H1 (cell line): ENCODE data around the gene PARG. TPM values are rescaled to one million over a fixed set of nuclear protein-coding genes. Genes with fewer than 3 reads are reported as not detected.

Source experiments
- CTCF ChIA-PET: fragments of 300-600 bp; sonication (Branson Sonifier 250); formaldehyde crosslinking; loops from one replicate; lab custom pipeline; 2021; ENCODE audit not compliant: partially characterized antibody; lab: Charles Lee
- POLR2A ChIA-PET: fragments of 300-600 bp; sonication (Branson Sonifier 250); formaldehyde crosslinking; loops from one replicate; lab custom pipeline; 2021; ENCODE audit warnings: inconsistent platforms; ENCODE audit not compliant: partially characterized antibody; lab: Charles Lee
- DNase-seq, 2 experiments: peaks; one replicate each; pipeline versions ENCODE4 v3.0.0 to v3.0.0-alpha.2; 2010 to 2022; ENCODE audit warnings: low spot score in 2 of 2, low read depth in 1 of 2, mixed read lengths in 1 of 2
- FAIRE-seq: peaks from 2 replicates; lab custom pipeline; 2011; peaks lifted over from hg19 to GRCh38; lab: Jason Lieb, UNC
- H2AFZ ChIP-seq: 2 replicates; pipeline ENCODE4 v1.8.1; 2012; ENCODE audit warnings: low read length, inconsistent platforms
- H2AK5ac ChIP-seq: 2 replicates; pipeline ENCODE4 v1.6.1; 2013; ENCODE audit warnings: low read depth, low read length
- H2BK120ac ChIP-seq: replicated peaks from 2 replicates; pipeline ENCODE3; 2013; ENCODE audit warnings: low read depth, low read length, inconsistent platforms
- H2BK12ac ChIP-seq: 2 replicates; pipeline ENCODE4 v1.6.1; 2013; ENCODE audit warnings: low read depth, low read length
- H2BK15ac ChIP-seq: 2 replicates; pipeline ENCODE4 v1.6.1; 2013; ENCODE audit warnings: low read length
- H2BK20ac ChIP-seq: 2 replicates; pipeline ENCODE4 v1.6.1; 2013; ENCODE audit warnings: low read length
- H2BK5ac ChIP-seq: 2 replicates; pipeline ENCODE4 v1.6.1; 2013; ENCODE audit warnings: low read depth, low read length
- H3K14ac ChIP-seq: 2 replicates; pipeline ENCODE4 v1.6.1; 2013; ENCODE audit warnings: inconsistent platforms; ENCODE audit not compliant: insufficient read length
- H3K18ac ChIP-seq: 2 replicates; pipeline ENCODE4 v1.6.1; 2013; ENCODE audit warnings: low read length; ENCODE audit errors: extremely low read depth
- H3K23ac ChIP-seq: 2 replicates; pipeline ENCODE4 v1.6.1; 2013; ENCODE audit warnings: inconsistent platforms; ENCODE audit not compliant: insufficient read length
- H3K23me2 ChIP-seq: 2 replicates; pipeline ENCODE4 v1.6.1; 2013; ENCODE audit warnings: low read depth, low read length
- H3K27ac ChIP-seq: 2 replicates; pipeline ENCODE4 v1.6.1; 2011; ENCODE audit warnings: low read depth, low read length, inconsistent platforms
- H3K27me3 ChIP-seq, 4 experiments: replicated peaks in 1 of 4; 1 replicate in 1 of 4; 2 replicates in 3 of 4; pipeline versions ENCODE4 v1.6.1 to v1.8.1; 2011 to 2013; ENCODE audit warnings: low read length in 3 of 4, mild to moderate bottlenecking in 3 of 4, inconsistent platforms in 2 of 4, mixed read lengths in 2 of 4, moderate library complexity in 1 of 4; ENCODE audit not compliant: control insufficient read depth in 3 of 4, insufficient read depth in 3 of 4; ENCODE audit errors: extremely low read depth in 1 of 4
- H3K36me3 ChIP-seq, 4 experiments: 2 replicates each; pipeline versions ENCODE4 v1.6.1 to v1.8.1; 2011 to 2013; ENCODE audit warnings: mild to moderate bottlenecking in 4 of 4, low read length in 3 of 4, moderate library complexity in 2 of 4, control low read depth in 1 of 4, inconsistent platforms in 1 of 4; ENCODE audit not compliant: insufficient read depth in 4 of 4, control insufficient read depth in 2 of 4
- H3K4ac ChIP-seq: replicated peaks from 2 replicates; pipeline ENCODE3; 2013; ENCODE audit warnings: low read length, low read depth, mixed read lengths, inconsistent platforms; ENCODE audit not compliant: insufficient read length
- H3K4me1 ChIP-seq, 4 experiments: replicated peaks in 1 of 4; 1 replicate in 1 of 4; 2 replicates in 3 of 4; pipeline versions ENCODE4 v1.6.1 to v1.8.1; 2011 to 2013; ENCODE audit warnings: low read length in 3 of 4, inconsistent platforms in 2 of 4, mixed read lengths in 1 of 4; ENCODE audit not compliant: insufficient read depth in 4 of 4, control insufficient read depth in 3 of 4
- H3K4me2 ChIP-seq, 2 experiments: 2 replicates each; pipeline versions ENCODE4 v1.6.1 to v1.8.1; 2011 to 2013; ENCODE audit warnings: low read depth in 2 of 2, low read length in 2 of 2, control low read depth in 1 of 2, inconsistent platforms in 1 of 2, mild to moderate bottlenecking in 1 of 2; ENCODE audit not compliant: insufficient read depth in 1 of 2
- H3K4me3 ChIP-seq, 4 experiments: fragments of 200-600, 300-600 bp in 1 of 4; sonication (generic), shearing (Covaris generic), sonication (Bioruptor Twin) in 1 of 4; 2 replicates each; pipeline versions ENCODE4 v1.5.1 to v1.8.1; 2011 to 2016; ENCODE audit warnings: low read length in 4 of 4, low read depth in 3 of 4, control low read depth in 2 of 4, inconsistent platforms in 2 of 4, mild to moderate bottlenecking in 2 of 4, mixed read lengths in 1 of 4, moderate library complexity in 1 of 4; ENCODE audit not compliant: insufficient read depth in 2 of 4; ENCODE audit errors: extremely low read depth in 1 of 4
- H3K56ac ChIP-seq: replicated peaks from 2 replicates; pipeline ENCODE3; 2013; ENCODE audit warnings: low read depth, mild to moderate bottlenecking, mixed read lengths, low read length, inconsistent platforms; ENCODE audit not compliant: insufficient read length
- H3K79me1 ChIP-seq: 2 replicates; pipeline ENCODE4 v1.6.1; 2013; ENCODE audit warnings: low read depth, low read length, control low read depth
- H3K79me2 ChIP-seq, 2 experiments: 2 replicates each; pipeline versions ENCODE4 v1.6.1 to v1.8.1; 2012 to 2013; ENCODE audit warnings: low read length in 2 of 2, mild to moderate bottlenecking in 2 of 2, inconsistent platforms in 1 of 2; ENCODE audit not compliant: insufficient read depth in 2 of 2, control insufficient read depth in 1 of 2
- H3K9ac ChIP-seq, 4 experiments: replicated peaks in 1 of 4; 1 replicate in 1 of 4; 2 replicates in 3 of 4; pipeline versions ENCODE4 v1.6.1 to v1.8.1; 2011 to 2013; ENCODE audit warnings: low read depth in 3 of 4, low read length in 3 of 4, control low read depth in 2 of 4, mild to moderate bottlenecking in 2 of 4, moderate library complexity in 2 of 4, inconsistent platforms in 1 of 4; ENCODE audit errors: extremely low read depth in 1 of 4
- H3K9me3 ChIP-seq, 2 experiments: 2 replicates each; pipeline versions ENCODE4 v1.6.1 to v1.8.1; 2012 to 2013; ENCODE audit warnings: mild to moderate bottlenecking in 2 of 2, moderate library complexity in 2 of 2, control low read depth in 1 of 2, inconsistent platforms in 1 of 2, low read depth in 1 of 2, low read length in 1 of 2, mixed read lengths in 1 of 2; ENCODE audit not compliant: insufficient read depth in 2 of 2
- H4K20me1 ChIP-seq, 2 experiments: replicated peaks in 1 of 2; 2 replicates each; pipeline versions ENCODE3 to v1.8.1; 2011 to 2013; ENCODE audit warnings: inconsistent platforms in 2 of 2, low read length in 2 of 2, mild to moderate bottlenecking in 1 of 2; ENCODE audit not compliant: insufficient read depth in 2 of 2, control insufficient read depth in 1 of 2
- H4K5ac ChIP-seq: 2 replicates; pipeline ENCODE4 v1.6.1; 2013; ENCODE audit warnings: low read length, low read depth, mixed read lengths, inconsistent platforms; ENCODE audit not compliant: insufficient read length
- H4K8ac ChIP-seq: 2 replicates; pipeline ENCODE4 v1.8.0; 2013; ENCODE audit warnings: mild to moderate bottlenecking, moderate library complexity, low read length, inconsistent platforms; ENCODE audit not compliant: insufficient read depth; ENCODE audit errors: extremely low read depth
- H4K91ac ChIP-seq: replicated peaks from 2 replicates; pipeline ENCODE3; 2013; ENCODE audit warnings: low read length, mixed read lengths, inconsistent platforms; ENCODE audit not compliant: insufficient read length
- BCL11A ChIP-seq, 2 experiments: IDR thresholded peaks; one replicate each; pipeline ENCODE4 v1.6.1; 2011; ENCODE audit warnings: low read depth in 2 of 2, low read length in 2 of 2, mild to moderate bottlenecking in 2 of 2
- BRCA1 ChIP-seq: IDR thresholded peaks from 2 replicates; pipeline ENCODE4 v1.6.1; 2012; ENCODE audit warnings: low read depth, low read length, improper control_type of control experiment
- CBX8 ChIP-seq: fragments of 300-800, 300-1000 bp; sonication (generic); IDR thresholded peaks from 2 replicates; pipeline ENCODE4 v1.7.1; 2016; ENCODE audit warnings: low read depth, low read length, borderline replicate concordance
- CEBPB ChIP-seq: IDR thresholded peaks from 2 replicates; pipeline ENCODE4 v1.6.1; 2012; ENCODE audit warnings: low read depth, low read length
- CHD2 ChIP-seq: IDR thresholded peaks from 2 replicates; pipeline ENCODE4 v1.6.1; 2012; ENCODE audit warnings: low read length, improper control_type of control experiment
- EP300 ChIP-seq, 2 experiments: IDR thresholded peaks; 1 replicate in 1 of 2; 2 replicates in 1 of 2; pipeline ENCODE4 v1.6.1; 2011 to 2012; ENCODE audit warnings: low read depth in 2 of 2, low read length in 2 of 2, mild to moderate bottlenecking in 2 of 2, borderline replicate concordance in 1 of 2, inconsistent platforms in 1 of 2, moderate library complexity in 1 of 2
- FOSL1 ChIP-seq: IDR thresholded peaks from 2 replicates; pipeline ENCODE4 v1.6.1; 2011; ENCODE audit warnings: mild to moderate bottlenecking, low read depth, low read length, moderate library complexity; ENCODE audit not compliant: insufficient read depth
- GABPA ChIP-seq: IDR thresholded peaks from 2 replicates; pipeline ENCODE4 v1.6.1; 2011; ENCODE audit warnings: mild to moderate bottlenecking, low read length, moderate library complexity, borderline replicate concordance; ENCODE audit not compliant: insufficient read depth
- RAD21 ChIP-seq, 2 experiments: IDR thresholded peaks in 1 of 2; conservative IDR thresholded peaks in 1 of 2; 2 replicates each; pipeline ENCODE4 v1.6.1; 2011; ENCODE audit warnings: low read depth in 2 of 2, low read length in 2 of 2, improper control_type of control experiment in 1 of 2, inconsistent platforms in 1 of 2, mild to moderate bottlenecking in 1 of 2, moderate library complexity in 1 of 2
- RNF2 ChIP-seq: fragments of 200-900, 300-1000 bp; sonication (generic); IDR thresholded peaks from 2 replicates; pipeline ENCODE4 v1.7.1; 2016; ENCODE audit warnings: borderline replicate concordance, low read depth, mild to moderate bottlenecking, antibody characterized with exemption, low read length; ENCODE audit not compliant: poor library complexity, severe bottlenecking; ENCODE audit errors: missing control alignments
- RXRA ChIP-seq: IDR thresholded peaks from 2 replicates; pipeline ENCODE4 v1.6.1; 2011; ENCODE audit warnings: low read depth, mild to moderate bottlenecking, low read length, moderate library complexity; ENCODE audit not compliant: insufficient read depth
- TAF1 ChIP-seq: IDR thresholded peaks from 2 replicates; pipeline ENCODE4 v1.6.1; 2011; ENCODE audit warnings: mild to moderate bottlenecking, low read depth, low read length
- WGBS, 2 experiments: shearing (Covaris generic) in 1 of 2; methylation state at CpG; one replicate each; pipeline versions ENCODE4 v1.1.6 to v1.1.7; 2013 to 2015; ENCODE audit warnings: low lambda C conversion rate in 2 of 2, mixed read lengths in 2 of 2, inconsistent platforms in 1 of 2, low coverage in 1 of 2, missing lambda C conversion rate in 1 of 2; ENCODE audit not compliant: insufficient replicate concordance in 2 of 2, insufficient coverage in 1 of 2, insufficient read length in 1 of 2; ENCODE audit errors: extremely low coverage in 1 of 2, missing lambda C conversion rate in 1 of 2; 5-methylcytosine and 5-hydroxymethylcytosine counted together
- polyA plus RNA-seq, 7 experiments: library from polyadenylated mRNA; depleted of rRNA in 3 of 7; stranded (reverse) in 5 of 7; unstranded in 2 of 7; fragments of >200 nt in 5 of 7; fragments of 200-250 nt in 2 of 7; gene quantifications; 1 replicate in 5 of 7; 2 replicates in 1 of 7; 4 replicates in 1 of 7; pipeline versions ENCODE4 v1.2.1 to v1.2.3, GENCODE V29; 2011 to 2013; ENCODE audit warnings: missing spikeins in 2 of 7, mixed read lengths in 2 of 7
- total RNA-seq: library from RNA; stranded (reverse); fragmentation: NEBNext Ultra II Directional; extraction: Animal tissue kit (Norgen Biotek cat#: 25700); gene quantifications from 2 replicates; pipeline ENCODE4 v1.2.1, GENCODE V29; 2021
- TF ChIP-seq, protein P1 (sequence below): IDR thresholded peaks from 2 replicates; pipeline ENCODE4 v1.6.1; 2012; ENCODE audit warnings: inconsistent platforms

The PARG gene
- total and polyA plus RNA-seq, 2 of the 8 experiments (the other 6 are each of a cell fraction or from before 2014, with no cell fraction given): 13.3 to 56.2 TPM

GRCh38 chr10:49798275-49798674, 143.6 kb downstream of the PARG start:
- Histone ChIP-seq H2BK12ac (no peak overlapping the region), H3K14ac (no peak overlapping the region), H2AK5ac (no peak overlapping the region), H3K18ac (no peak overlapping the region), H3K9me3 (no peaks in the 10 kb centered on the region), H3K56ac (no peak overlapping the region), H2BK20ac (no peak overlapping the region), H2BK120ac (no peak overlapping the region), H4K91ac (no peak overlapping the region), H2BK5ac (no peak overlapping the region), H3K27me3 (no peaks in the 10 kb centered on the region), H3K23me2 (no peaks in the 10 kb centered on the region), H3K9ac (no peak overlapping the region), H3K27ac (no peak overlapping the region), H3K79me2 (no peaks in the 10 kb centered on the region), H3K79me1 (no peaks in the 10 kb centered on the region), H2BK15ac (no peak overlapping the region), H4K8ac (no peak overlapping the region), H2AFZ (no peak overlapping the region), H3K23ac (no peak overlapping the region), H3K4me3 (no peak overlapping the region), H4K20me1 (no peaks in the 10 kb centered on the region), H3K4me1 (no peaks in the 10 kb centered on the region), H3K4ac (no peak overlapping the region), H3K36me3 (no peaks in the 10 kb centered on the region), H3K4me2 (no peak overlapping the region), H4K5ac (no peak overlapping the region)
- DNase-seq (no peak), FAIRE-seq (no peak)
- POLR2A ChIA-PET: no interaction called here
- WGBS, 2 experiments: 82% methylated on average over 4 of the region's 4 CpGs; no CpG with 5 or more reads in 1 of the 2 experiments
- CTCF ChIA-PET: interaction anchor here (0.9 kb wide), 1 partner anchor 164 kb away, joined by 3 read pairs; no protein-coding TSS in a partner anchor
- TF ChIP-seq FOSL1: no peak
- TF ChIP-seq TAF1: no peak
- no peak for TF ChIP-seq CHD2
- no peak for TF ChIP-seq BRCA1
- no peak for TF ChIP-seq CBX8
- TF ChIP-seq, protein P1, sequence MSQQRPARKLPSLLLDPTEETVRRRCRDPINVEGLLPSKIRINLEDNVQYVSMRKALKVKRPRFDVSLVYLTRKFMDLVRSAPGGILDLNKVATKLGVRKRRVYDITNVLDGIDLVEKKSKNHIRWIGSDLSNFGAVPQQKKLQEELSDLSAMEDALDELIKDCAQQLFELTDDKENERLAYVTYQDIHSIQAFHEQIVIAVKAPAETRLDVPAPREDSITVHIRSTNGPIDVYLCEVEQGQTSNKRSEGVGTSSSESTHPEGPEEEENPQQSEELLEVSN: no peak
- no peak for TF ChIP-seq CEBPB
- no peak for TF ChIP-seq GABPA
- TF ChIP-seq RNF2: no peak
- no peak for TF ChIP-seq RXRA
- TF ChIP-seq EP300 (IDR thresholded peaks at IDR 0.05; ENCODE audit: borderline replicate concordance in 1 of 2, low read depth in 2 of 2, low read length in 2 of 2): no peak
- no peak for TF ChIP-seq RAD21 (IDR thresholded peaks at IDR 0.05 in 1 of 2, conservative IDR thresholded peaks at IDR 0.05 in 1 of 2; ENCODE audit: low read depth in 2 of 2, low read length in 2 of 2)
- TF ChIP-seq BCL11A (IDR thresholded peaks at IDR 0.05; ENCODE audit: low read depth in 2 of 2, low read length in 2 of 2): no peak
